ENCODE results near the gene SAE1. TPM values are rescaled to one million over a fixed set of nuclear protein-coding genes. Genes with fewer than 3 reads are reported as not detected.

The SAE1 gene
- total and polyA plus RNA-seq, 2 donors from 2014 or later: 39.5 to 49.4 TPM

DNA sequence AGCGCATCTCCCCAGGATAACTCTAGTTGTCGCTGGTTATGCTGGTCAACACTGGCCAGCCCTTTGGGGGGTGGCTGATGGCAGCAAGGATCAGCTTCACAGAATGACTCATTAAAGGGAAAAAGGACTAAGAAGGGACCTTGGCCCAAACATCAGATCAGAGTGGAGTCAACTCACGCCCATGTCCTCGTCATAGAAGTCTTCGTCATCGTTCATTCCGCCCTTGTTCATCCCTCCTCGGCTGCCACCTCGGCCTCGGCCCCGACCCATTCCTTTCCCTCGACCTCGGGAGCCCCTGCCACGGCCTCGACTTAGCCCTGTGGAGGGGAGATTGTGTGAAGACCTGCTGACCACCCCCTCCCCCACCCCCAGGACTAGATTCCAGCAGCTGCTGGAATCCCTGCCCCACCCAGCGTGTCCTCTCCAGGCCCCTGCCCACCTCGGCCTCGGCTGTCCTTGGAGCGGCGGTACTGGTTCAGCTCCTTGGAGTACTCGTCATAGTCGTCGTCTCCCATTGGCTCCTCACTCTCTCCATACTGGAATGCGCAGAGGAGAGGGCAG, 45.7 kb upstream of the SAE1 start:
- H3K4me1 ChIP-seq (ENCODE audit: control insufficient read depth in 2 of 3, insufficient read depth in 2 of 3, low read depth in 1 of 3, low read length in 3 of 3): no peaks in the 10 kb centered on the region
- intact Hi-C loops (cut with DNase I): loop anchor here (5.0 kb wide), 1 partner anchor 37 kb away; no protein-coding TSS in a partner anchor
- peaks cover 9 to 61% (median 44%) of the 10 kb centered on the region in 3 donors for H3K36me3 ChIP-seq (ENCODE audit: control insufficient read depth in 2 of 3, insufficient read depth in 3 of 3, low read length in 3 of 3)
- H3K9me3 ChIP-seq (ENCODE audit: control insufficient read depth in 2 of 3, insufficient read depth in 1 of 3, low read length in 3 of 3): no peaks in the 10 kb centered on the region
- FAIRE-seq (no peak), DNase-seq (peak in 1 of 5 donors; percentile 73)
- H3K4me3 ChIP-seq (ENCODE audit: low read length in 3 of 3): no peak overlapping the region
- no peaks in the 10 kb centered on the region for H3K27me3 ChIP-seq (ENCODE audit: control insufficient read depth, insufficient read depth, low read length)
- H3K9ac ChIP-seq (ENCODE audit: low read length in 3 of 3): no peak overlapping the region
- TF ChIP-seq, protein P1, sequence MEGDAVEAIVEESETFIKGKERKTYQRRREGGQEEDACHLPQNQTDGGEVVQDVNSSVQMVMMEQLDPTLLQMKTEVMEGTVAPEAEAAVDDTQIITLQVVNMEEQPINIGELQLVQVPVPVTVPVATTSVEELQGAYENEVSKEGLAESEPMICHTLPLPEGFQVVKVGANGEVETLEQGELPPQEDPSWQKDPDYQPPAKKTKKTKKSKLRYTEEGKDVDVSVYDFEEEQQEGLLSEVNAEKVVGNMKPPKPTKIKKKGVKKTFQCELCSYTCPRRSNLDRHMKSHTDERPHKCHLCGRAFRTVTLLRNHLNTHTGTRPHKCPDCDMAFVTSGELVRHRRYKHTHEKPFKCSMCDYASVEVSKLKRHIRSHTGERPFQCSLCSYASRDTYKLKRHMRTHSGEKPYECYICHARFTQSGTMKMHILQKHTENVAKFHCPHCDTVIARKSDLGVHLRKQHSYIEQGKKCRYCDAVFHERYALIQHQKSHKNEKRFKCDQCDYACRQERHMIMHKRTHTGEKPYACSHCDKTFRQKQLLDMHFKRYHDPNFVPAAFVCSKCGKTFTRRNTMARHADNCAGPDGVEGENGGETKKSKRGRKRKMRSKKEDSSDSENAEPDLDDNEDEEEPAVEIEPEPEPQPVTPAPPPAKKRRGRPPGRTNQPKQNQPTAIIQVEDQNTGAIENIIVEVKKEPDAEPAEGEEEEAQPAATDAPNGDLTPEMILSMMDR (IDR thresholded peaks at IDR 0.05; ENCODE audit: borderline replicate concordance, extremely low read depth, insufficient read depth): no peak
- H3K27ac ChIP-seq (ENCODE audit: low read depth in 2 of 2, low read length in 2 of 2): no peak overlapping the region

DNA sequence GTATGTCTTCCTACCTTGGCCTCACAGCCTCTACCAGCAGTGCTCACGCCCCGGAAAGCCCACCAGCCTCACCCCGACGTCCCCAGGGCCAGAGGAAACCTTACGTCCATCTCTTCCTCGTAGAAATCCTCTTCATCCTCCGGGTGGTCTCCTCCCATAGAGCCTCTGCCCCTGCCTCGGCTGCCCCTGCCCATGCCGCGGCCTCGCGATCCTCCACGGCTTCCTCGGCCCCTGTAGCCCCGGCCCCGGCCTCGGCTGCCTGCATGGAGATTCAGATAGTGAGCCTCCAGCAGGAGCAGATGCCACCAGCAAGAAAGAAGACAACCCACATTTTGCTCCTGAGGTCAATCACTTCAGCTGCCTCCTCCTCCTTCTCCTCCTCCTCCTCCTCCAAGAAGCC, 44.4 kb upstream of the SAE1 start:
- H3K36me3 ChIP-seq (ENCODE audit: control insufficient read depth in 2 of 3, insufficient read depth in 3 of 3, low read length in 3 of 3): peaks cover 7 to 66% (median 46%) of the 10 kb centered on the region in 3 donors
- no peak overlapping the region for H3K27ac ChIP-seq (ENCODE audit: low read depth in 2 of 2, low read length in 2 of 2)
- peak in 1 of 5 donors; percentile 63 for DNase-seq
- H3K4me1 ChIP-seq (ENCODE audit: control insufficient read depth in 2 of 3, insufficient read depth in 2 of 3, low read depth in 1 of 3, low read length in 3 of 3): no peaks in the 10 kb centered on the region
- no peak for FAIRE-seq
- H3K9ac ChIP-seq (ENCODE audit: low read length in 3 of 3): no peak overlapping the region
- intact Hi-C loops (cut with DNase I): no loop called here
- no peaks in the 10 kb centered on the region for H3K27me3 ChIP-seq (ENCODE audit: control insufficient read depth, insufficient read depth, low read length)
- TF ChIP-seq, protein P1 (IDR thresholded peaks at IDR 0.05; ENCODE audit: borderline replicate concordance, extremely low read depth, insufficient read depth): no peak
- H3K4me3 ChIP-seq (ENCODE audit: low read length in 3 of 3): no peak overlapping the region
- no peaks in the 10 kb centered on the region for H3K9me3 ChIP-seq (ENCODE audit: control insufficient read depth in 2 of 3, insufficient read depth in 1 of 3, low read length in 3 of 3)

DNA sequence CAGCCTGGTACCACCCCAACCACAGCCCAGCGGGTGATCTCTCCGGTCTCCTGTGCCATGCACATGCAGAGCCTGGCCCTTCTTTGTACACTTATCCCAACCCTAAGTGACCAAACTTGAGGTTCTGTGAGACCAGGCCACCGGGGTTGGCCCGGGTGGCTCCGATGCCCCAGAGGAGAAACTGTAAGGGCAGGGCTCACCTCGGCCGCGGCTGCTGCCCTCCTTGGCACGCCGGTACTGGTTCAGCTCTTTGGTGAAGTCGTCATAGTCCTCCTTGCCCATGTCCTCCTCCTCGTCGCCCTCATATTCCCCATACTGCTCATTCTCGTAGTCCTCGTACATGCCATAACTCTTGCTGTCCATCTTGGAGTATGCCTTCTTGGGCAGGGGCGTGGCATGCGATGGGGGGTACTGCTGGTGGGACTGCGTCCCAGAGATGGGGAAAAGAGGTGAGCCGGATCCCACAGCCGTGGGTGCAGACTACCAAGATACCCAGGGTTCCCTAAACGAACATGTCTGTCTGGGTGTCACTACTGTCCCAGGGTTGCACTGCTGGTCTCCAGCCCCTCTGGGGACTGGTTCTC, 40.8 kb upstream of the SAE1 start:
- Histone ChIP-seq H3K36me3 (ENCODE audit: control insufficient read depth in 2 of 3, insufficient read depth in 3 of 3, low read length in 3 of 3) (peaks cover 2 to 36% (median 20%) of the 10 kb centered on the region in 3 donors), H3K27ac (ENCODE audit: low read depth in 2 of 2, low read length in 2 of 2) (no peak overlapping the region), H3K4me3 (ENCODE audit: low read length in 3 of 3) (no peak overlapping the region), H3K27me3 (ENCODE audit: control insufficient read depth, insufficient read depth, low read length) (no peaks in the 10 kb centered on the region), H3K4me1 (ENCODE audit: control insufficient read depth in 2 of 3, insufficient read depth in 2 of 3, low read depth in 1 of 3, low read length in 3 of 3) (no peaks in the 10 kb centered on the region), H3K9me3 (ENCODE audit: control insufficient read depth in 2 of 3, insufficient read depth in 1 of 3, low read length in 3 of 3) (no peaks in the 10 kb centered on the region), H3K9ac (ENCODE audit: low read length in 3 of 3) (no peak overlapping the region)
- intact Hi-C loops (cut with DNase I): no loop called here
- TF ChIP-seq, protein P1 (IDR thresholded peaks at IDR 0.05; ENCODE audit: borderline replicate concordance, extremely low read depth, insufficient read depth): no peak
- FAIRE-seq: no peak
- peak in 1 of 5 donors; percentile 56 for DNase-seq

Data from kidney (tissue), 14 donors.